WTC11 (cell line): ENCODE data around the gene ANO9.

ENCODE experiments used
- NFYB ChIP-seq: sonication (generic); formaldehyde crosslinking; conservative IDR thresholded peaks from 2 replicates; pipeline ENCODE4 v1.8.0; 2022; ENCODE audit warnings: low read depth, missing genetic modification reagents
- ZNF423 ChIP-seq: fragments of 250-450 bp; sonication (Bioruptor Pico); IDR thresholded peaks from 2 replicates; pipeline ENCODE4 v2.1.2; 2022; ENCODE audit warnings: mild to moderate bottlenecking, moderate library complexity
- TF ChIP-seq, protein P1 (sequence below): sonication (generic); formaldehyde crosslinking; IDR thresholded peaks from 2 replicates; pipeline ENCODE4 v1.8.1; 2022; ENCODE audit warnings: low read depth, mild to moderate bottlenecking, moderate library complexity, missing genetic modification reagents, borderline replicate concordance

DNA sequence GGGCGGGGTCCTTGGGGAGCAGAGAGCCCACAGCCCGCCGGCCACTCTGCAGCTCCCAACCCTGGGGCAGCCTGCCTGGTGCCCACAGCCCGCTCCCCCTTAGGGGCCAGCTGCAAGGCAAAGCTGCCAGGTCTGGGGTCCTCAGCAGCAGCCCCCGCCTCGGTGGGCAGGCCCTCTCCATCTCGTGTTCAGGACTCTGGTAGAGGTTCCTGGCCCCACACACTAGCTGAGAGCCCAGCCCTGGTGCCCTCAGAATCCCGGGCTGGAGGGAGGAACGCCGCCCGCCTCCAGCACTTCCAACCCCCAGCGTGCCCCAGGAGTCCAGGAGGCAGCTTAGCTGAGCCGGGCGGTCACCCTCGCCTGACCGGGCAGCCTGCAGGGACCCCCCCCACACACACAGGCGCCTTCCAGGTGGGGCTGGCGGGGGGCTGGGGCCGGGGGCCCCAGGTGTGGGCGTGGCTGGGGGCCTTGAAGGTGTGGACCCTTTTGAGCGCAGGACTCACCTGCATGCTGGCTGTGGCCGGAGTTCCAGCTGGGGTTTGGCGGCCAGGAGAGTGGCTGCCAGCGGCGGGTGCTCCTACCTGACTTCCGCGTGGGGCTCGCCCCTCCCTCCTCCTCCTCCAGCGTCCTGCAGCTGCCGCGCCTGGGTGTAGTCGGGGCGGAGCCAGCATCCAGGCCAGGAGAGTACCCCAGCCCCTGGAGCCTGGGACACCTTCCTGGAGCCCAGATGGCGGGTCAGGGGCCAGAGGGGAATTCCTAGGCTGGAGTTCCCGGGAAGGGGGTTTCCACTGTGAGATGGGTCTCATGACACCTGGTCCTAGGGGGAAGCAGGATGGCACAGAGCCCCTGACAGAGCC lies at the start of gene ANO9:
- TF ChIP-seq, protein P1, sequence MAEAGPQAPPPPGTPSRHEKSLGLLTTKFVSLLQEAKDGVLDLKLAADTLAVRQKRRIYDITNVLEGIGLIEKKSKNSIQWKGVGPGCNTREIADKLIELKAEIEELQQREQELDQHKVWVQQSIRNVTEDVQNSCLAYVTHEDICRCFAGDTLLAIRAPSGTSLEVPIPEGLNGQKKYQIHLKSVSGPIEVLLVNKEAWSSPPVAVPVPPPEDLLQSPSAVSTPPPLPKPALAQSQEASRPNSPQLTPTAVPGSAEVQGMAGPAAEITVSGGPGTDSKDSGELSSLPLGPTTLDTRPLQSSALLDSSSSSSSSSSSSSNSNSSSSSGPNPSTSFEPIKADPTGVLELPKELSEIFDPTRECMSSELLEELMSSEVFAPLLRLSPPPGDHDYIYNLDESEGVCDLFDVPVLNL: no peak
- TF ChIP-seq NFYB (CRISPR knock-in tag): no peak
- TF ChIP-seq ZNF423: no peak
